ENCODE data around the gene KPNA5. TPM values are rescaled to one million over a fixed set of nuclear protein-coding genes. Genes with fewer than 3 reads are reported as not detected.

The KPNA5 gene
- total and polyA plus RNA-seq, 2 of the 8 experiments (the other 6 are each of a cell fraction or from before 2014, with no cell fraction given) = 2.0 to 9.7 TPM

DNA sequence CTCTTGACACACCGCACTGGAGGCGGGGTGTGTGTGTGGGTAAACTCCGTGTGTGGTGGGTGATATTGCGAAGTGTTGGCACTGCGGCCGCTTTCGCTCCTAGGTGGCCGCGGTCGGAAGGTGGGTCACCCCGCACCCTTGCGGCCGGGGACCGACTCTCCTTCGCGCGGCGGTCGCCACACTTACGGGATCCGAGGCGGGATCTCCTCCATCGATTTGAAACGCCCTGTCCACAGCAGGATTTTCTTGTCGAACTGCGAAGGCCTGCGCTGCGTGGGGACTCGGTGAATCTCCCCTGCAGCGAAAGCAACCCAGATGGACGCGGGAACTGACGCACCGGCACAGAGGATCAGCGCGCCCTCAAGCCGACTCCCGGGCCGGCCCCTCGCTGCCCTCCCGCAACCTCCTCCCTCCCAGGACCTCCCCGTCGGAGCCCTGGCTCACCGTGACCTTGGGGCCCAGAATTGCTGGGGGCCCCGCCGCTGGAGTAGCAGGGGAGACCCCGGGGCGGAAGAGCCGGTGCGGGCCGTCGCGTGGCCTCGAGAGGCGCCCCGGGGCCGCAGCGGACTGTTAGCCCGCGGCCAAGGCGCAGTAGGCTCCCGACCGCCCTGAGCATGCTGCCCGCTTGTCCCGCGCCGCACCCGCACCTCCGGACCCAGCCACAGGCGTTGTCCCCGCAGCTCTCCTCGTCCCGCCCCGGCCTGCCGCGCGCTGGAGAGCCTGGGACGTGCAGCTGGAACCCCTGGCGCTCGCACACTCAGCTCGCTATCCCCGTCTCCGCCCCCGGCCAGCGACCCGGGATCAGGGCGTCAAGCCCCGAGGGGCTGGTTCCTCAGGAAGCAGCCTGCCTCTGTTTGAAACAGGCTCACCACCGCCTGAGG lies 84.2 kb downstream of the KPNA5 start, which contains the start of gene FAM162B (continued):
- TF ChIP-seq, protein P1, sequence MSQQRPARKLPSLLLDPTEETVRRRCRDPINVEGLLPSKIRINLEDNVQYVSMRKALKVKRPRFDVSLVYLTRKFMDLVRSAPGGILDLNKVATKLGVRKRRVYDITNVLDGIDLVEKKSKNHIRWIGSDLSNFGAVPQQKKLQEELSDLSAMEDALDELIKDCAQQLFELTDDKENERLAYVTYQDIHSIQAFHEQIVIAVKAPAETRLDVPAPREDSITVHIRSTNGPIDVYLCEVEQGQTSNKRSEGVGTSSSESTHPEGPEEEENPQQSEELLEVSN (IDR thresholded peaks at IDR 0.05) = peak; percentile 84
- peak; percentile 5; the same call in 1 of the 2 replicates for TF ChIP-seq TBP (IDR thresholded peaks at IDR 0.05; ENCODE audit: low read depth, low read length)
- peak; percentile 96 for TF ChIP-seq SUZ12 (IDR thresholded peaks at IDR 0.05; ENCODE audit: low read length)
- TF ChIP-seq POLR2A (IDR thresholded peaks at IDR 0.05; ENCODE audit: control extremely low read depth in 1 of 2, low read depth in 2 of 2, low read length in 2 of 2) = no peak
- no peak for TF ChIP-seq CHD2 (IDR thresholded peaks at IDR 0.05; ENCODE audit: low read length)
- TF ChIP-seq FOSL1 (IDR thresholded peaks at IDR 0.05; ENCODE audit: insufficient read depth, low read depth, low read length) = no peak
- no peak for TF ChIP-seq JUND (IDR thresholded peaks at IDR 0.05; ENCODE audit: low read length)
- no peak for TF ChIP-seq NANOG (IDR thresholded peaks at IDR 0.05; ENCODE audit: insufficient read depth, low read depth, low read length, poor library complexity, severe bottlenecking)
- no peak for TF ChIP-seq RFX5 (IDR thresholded peaks at IDR 0.05; ENCODE audit: borderline replicate concordance, low read depth, low read length)
- TF ChIP-seq KDM4A (IDR thresholded peaks at IDR 0.05; ENCODE audit: low read depth, low read length, severe bottlenecking) = peak; percentile 91
- TF ChIP-seq KDM1A (IDR thresholded peaks at IDR 0.05; ENCODE audit: borderline replicate concordance, low read length) = no peak
- TF ChIP-seq ZNF274 (IDR thresholded peaks at IDR 0.05; ENCODE audit: borderline replicate concordance, extremely low read depth, low read length) = no peak
- TF ChIP-seq SP1 (IDR thresholded peaks at IDR 0.05; ENCODE audit: low read depth, low read length) = no peak
- TF ChIP-seq CEBPB (IDR thresholded peaks at IDR 0.05; ENCODE audit: low read depth, low read length) = no peak
- peak; percentile 91 for TF ChIP-seq EZH2 (IDR thresholded peaks at IDR 0.05; ENCODE audit: low read depth, low read length, severe bottlenecking)
- TF ChIP-seq, protein P2, sequence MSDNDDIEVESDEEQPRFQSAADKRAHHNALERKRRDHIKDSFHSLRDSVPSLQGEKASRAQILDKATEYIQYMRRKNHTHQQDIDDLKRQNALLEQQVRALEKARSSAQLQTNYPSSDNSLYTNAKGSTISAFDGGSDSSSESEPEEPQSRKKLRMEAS (IDR thresholded peaks at IDR 0.05) = peak; percentile 81; the same call in 1 of the 2 replicates
- TF ChIP-seq POU5F1 (IDR thresholded peaks at IDR 0.05; ENCODE audit: low read depth, low read length) = no peak
- TF ChIP-seq TCF12 (IDR thresholded peaks at IDR 0.05; ENCODE audit: low read depth, low read length) = 0 out of 2 replicates have a peak, but pooled peaks have one; percentile 10
- TF ChIP-seq RXRA (IDR thresholded peaks at IDR 0.05; ENCODE audit: insufficient read depth, low read depth, low read length) = no peak
- no peak for TF ChIP-seq GTF2F1 (IDR thresholded peaks at IDR 0.05; ENCODE audit: borderline replicate concordance, low read depth, low read length)
- TF ChIP-seq ASH2L (IDR thresholded peaks at IDR 0.05; ENCODE audit: low read length) = peak; percentile 80
- no peak for TF ChIP-seq JUN (IDR thresholded peaks at IDR 0.05; ENCODE audit: low read depth, low read length)
- 0 out of 2 replicates have a peak, but pooled peaks have one; percentile 32 for TF ChIP-seq PHF8 (conservative IDR thresholded peaks at IDR 0.05; ENCODE audit: low read depth, low read length)
- TF ChIP-seq NRF1 (IDR thresholded peaks at IDR 0.05; ENCODE audit: low read depth, low read length) = no peak
